ENCODE results near the gene OBP2A. TPM values are rescaled to one million over a fixed set of nuclear protein-coding genes. Genes with fewer than 3 reads are reported as not detected.

Gene OBP2A
- total and polyA plus RNA-seq, 10 of the 15 experiments (the other 5 are each of a cell fraction or from before 2014, with no cell fraction given), result not detected

DNA sequence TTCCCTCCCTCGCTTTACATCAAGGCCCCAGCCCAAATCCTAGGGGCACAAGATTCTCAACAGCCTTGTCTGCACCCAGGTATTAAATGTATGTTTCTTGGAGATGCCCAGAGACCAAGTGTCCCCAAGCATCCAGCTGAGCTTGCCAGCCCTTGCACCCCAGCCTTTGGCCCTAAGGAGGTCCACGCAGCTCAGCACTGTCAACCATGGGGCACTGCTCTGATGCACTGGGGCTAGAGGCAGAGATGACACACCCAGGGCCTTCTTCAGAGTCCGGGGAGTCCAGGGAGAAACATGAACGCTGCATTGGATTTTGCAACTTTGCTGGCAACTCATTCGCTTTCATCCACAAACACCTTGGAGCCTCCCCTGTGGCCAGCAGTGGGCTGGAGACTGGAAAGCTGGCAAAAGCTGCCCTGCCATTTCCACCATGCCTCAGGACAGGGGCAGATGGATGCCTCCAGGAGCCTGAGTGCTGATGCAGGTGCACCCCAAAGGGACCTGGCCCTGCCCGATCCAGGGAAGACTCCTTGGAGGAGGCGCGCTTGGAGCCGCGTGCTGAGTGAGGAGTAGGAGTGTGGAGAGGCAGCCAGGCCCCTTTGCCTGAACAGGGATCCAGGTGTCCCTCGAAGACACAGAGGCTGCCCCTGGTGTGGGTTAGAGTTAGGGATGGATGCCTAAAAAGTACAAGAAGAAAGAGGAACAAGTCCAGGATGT lies 34.9 kb downstream of the OBP2A start (continued):
- TF ChIP-seq, protein P1, sequence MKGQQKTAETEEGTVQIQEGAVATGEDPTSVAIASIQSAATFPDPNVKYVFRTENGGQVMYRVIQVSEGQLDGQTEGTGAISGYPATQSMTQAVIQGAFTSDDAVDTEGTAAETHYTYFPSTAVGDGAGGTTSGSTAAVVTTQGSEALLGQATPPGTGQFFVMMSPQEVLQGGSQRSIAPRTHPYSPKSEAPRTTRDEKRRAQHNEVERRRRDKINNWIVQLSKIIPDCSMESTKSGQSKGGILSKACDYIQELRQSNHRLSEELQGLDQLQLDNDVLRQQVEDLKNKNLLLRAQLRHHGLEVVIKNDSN (IDR thresholded peaks at IDR 0.05; ENCODE audit: borderline replicate concordance, extremely low read length, insufficient read depth, low read depth, low read length), result no peak
- TF ChIP-seq NR2C1 (IDR thresholded peaks at IDR 0.05), result no peak
- TF ChIP-seq MYC (IDR thresholded peaks at IDR 0.05; ENCODE audit: insufficient read depth, insufficient read length, insufficient replicate concordance, low read length, severe bottlenecking), result no peak
- TF ChIP-seq MXI1 (IDR thresholded peaks at IDR 0.05; ENCODE audit: low read depth, low read length), result no peak
- TF ChIP-seq CREB1 (IDR thresholded peaks at IDR 0.05; ENCODE audit: low read depth), result no peak
- no peak for TF ChIP-seq SMC3 (IDR thresholded peaks at IDR 0.05; ENCODE audit: borderline replicate concordance, low read length)
- TF ChIP-seq, protein P2, sequence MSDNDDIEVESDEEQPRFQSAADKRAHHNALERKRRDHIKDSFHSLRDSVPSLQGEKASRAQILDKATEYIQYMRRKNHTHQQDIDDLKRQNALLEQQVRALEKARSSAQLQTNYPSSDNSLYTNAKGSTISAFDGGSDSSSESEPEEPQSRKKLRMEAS (IDR thresholded peaks at IDR 0.05; ENCODE audit: low read depth, low read length), result no peak
- TF ChIP-seq, protein P3, sequence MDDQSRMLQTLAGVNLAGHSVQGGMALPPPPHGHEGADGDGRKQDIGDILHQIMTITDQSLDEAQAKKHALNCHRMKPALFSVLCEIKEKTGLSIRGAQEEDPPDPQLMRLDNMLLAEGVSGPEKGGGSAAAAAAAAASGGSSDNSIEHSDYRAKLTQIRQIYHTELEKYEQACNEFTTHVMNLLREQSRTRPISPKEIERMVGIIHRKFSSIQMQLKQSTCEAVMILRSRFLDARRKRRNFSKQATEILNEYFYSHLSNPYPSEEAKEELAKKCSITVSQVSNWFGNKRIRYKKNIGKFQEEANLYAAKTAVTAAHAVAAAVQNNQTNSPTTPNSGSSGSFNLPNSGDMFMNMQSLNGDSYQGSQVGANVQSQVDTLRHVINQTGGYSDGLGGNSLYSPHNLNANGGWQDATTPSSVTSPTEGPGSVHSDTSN (IDR thresholded peaks at IDR 0.05; ENCODE audit: insufficient replicate concordance, low read depth, low read length), result no peak

All from GM12878 (cell line).